NCI-H128 (cell line): ENCODE results near the gene ZMYND8.

Source experiments
- DNase-seq: peaks from one replicate; lab custom pipeline; 2025; ENCODE audit not compliant: unreplicated experiment; lab: John Stamatoyannopoulos, UW

ZMYND8 gene

GRCh38 chr20:47232518-47232917 lies 124.0 kb downstream of the ZMYND8 start:
- DNase-seq = no peak

DNA sequence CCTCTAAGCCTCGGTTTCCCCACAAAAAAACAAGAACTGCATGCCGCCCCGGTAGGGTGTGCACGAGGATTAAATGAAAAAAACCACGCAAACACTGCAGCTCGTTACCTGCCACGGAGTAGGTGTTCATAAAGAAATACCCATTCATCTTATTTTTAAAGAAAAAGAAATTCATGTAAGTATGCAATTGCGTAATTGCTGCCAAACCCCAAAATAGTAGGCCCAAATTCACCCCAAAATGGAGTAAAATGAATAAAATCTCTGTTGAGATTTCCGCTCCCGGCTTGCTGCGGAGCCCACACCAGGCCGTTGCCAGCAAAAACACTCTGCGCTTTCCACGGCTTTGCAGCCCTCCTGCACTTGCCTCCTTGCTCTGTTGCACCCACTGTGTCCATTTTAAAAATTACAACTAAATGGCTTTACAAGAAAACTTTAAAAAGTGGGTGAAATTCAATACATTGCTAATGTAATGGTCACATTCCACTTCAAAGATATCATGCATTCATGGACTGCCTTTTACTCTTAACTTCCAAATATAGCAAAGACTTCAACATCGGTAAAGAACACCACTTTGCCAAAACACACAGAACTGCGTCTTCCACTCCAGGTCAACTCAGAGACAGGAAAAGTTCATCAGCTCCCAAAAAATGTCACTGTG lies 125.0 kb downstream of the ZMYND8 start:
- no peak for DNase-seq

DNA sequence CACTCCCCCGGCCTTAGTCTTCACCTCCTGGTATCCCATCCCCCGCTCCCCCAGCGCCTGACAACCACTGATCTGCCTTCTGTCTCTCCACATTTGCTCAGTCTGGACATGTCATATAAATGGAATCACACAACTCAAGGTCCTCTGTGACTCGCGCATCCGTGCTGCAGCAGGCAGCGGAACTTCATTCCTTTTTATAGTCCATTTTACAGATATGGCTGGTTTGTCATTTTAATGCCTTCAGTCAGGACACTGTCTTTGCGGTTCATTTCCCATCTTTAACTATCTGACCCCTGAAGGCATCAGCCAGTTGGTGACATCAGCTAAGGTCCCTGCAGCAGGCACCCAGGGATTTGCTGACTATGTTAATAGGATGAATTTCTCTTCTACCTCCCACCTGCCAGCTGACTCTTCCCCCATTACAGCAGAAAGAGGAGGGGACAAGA lies 125.7 kb downstream of the ZMYND8 start:
- no peak for DNase-seq

DNA sequence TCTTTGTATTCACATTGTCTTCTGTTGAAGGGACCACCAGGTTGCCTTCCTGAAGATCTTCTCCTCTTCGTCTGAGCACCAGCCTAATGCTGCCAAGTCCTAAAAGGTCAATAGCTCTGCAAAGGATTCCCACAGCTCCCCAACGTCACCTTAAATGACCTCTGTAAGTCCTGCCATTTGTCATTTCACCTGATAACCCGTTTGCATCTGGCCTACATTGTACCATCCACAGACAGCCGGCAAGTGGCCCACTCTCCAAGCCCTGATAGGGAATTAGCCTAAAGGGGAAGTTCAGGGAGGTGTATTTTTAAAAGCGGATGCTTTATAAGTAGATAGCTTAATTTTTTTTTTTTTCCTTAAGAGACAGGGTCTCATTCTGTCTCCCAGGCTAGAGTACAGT lies 127.8 kb downstream of the ZMYND8 start:
- no peak for DNase-seq

DNA sequence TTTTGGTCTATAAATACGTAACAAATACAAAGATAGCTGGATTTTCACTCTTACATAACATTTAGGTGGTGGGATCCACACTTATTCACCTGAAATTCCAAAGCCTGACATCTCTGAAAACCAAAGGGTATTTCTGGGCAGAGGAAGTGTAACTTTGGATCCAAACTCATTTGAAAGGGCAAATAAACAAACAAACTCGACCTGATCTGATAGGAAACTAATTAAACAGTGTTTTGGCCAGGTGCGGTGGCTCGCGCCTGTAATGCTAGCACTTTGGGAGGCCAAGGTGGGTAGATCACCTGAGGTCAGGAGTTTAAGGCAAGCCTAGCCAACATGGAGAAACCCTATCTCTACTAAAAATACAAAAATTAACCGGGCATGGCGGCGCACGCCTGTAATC lies 128.9 kb downstream of the ZMYND8 start:
- no peak for DNase-seq

- DNase-seq = no peak
Observed at GRCh38 chr20:47227119-47227518, 129.4 kb downstream of the ZMYND8 start.

- DNase-seq = no peak
Observed at GRCh38 chr20:47225458-47225857, 131.0 kb downstream of the ZMYND8 start.

- no peak for DNase-seq
Observed at GRCh38 chr20:47224857-47225256, 131.6 kb downstream of the ZMYND8 start.

GRCh38 chr20:47224300-47224791 lies 132.2 kb downstream of the ZMYND8 start:
- no peak for DNase-seq

GRCh38 chr20:47223896-47224295 lies 132.6 kb downstream of the ZMYND8 start:
- no peak for DNase-seq

- DNase-seq = no peak
Observed at GRCh38 chr20:47222468-47223119, 133.9 kb downstream of the ZMYND8 start.

GRCh38 chr20:47221036-47221625 lies 135.4 kb downstream of the ZMYND8 start:
- DNase-seq = no peak

- no peak for DNase-seq
Observed at GRCh38 chr20:47220161-47220582, 136.3 kb downstream of the ZMYND8 start.

- no peak for DNase-seq
Observed at GRCh38 chr20:47217482-47218446, 138.7 kb downstream of the ZMYND8 start.

DNA sequence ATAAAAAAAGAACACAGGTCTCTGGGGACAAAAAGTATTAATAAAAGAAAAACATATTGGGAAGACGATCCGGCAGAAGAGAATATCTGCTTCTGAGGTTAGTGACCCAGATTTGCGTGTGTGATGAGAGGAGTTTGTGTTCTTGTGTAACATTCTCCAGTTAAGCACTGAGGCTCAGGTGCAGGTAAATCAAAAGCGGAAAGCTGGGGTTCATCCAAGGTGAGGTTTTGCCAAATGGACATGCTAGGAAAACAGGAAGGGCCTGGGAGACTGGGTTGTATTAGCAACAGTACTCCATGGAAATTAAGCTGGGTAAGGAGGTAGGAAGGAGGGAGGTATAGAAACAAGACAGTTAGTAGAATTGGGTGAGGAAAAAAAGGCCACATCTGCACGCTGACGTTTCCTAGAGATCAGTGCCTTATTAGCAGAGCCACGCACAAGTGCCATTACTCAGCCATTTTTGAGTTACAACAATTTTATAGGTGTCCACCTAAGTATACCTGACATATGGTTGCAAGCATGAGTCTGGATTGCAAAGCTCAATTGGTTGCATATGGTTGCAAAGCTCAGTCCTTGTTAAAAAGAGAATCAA lies 139.6 kb downstream of the ZMYND8 start:
- no peak for DNase-seq

- DNase-seq = no peak
Observed at GRCh38 chr20:47215653-47216397, 140.7 kb downstream of the ZMYND8 start.

- no peak for DNase-seq
Observed at GRCh38 chr20:47213966-47214365, 142.5 kb downstream of the ZMYND8 start.

DNA sequence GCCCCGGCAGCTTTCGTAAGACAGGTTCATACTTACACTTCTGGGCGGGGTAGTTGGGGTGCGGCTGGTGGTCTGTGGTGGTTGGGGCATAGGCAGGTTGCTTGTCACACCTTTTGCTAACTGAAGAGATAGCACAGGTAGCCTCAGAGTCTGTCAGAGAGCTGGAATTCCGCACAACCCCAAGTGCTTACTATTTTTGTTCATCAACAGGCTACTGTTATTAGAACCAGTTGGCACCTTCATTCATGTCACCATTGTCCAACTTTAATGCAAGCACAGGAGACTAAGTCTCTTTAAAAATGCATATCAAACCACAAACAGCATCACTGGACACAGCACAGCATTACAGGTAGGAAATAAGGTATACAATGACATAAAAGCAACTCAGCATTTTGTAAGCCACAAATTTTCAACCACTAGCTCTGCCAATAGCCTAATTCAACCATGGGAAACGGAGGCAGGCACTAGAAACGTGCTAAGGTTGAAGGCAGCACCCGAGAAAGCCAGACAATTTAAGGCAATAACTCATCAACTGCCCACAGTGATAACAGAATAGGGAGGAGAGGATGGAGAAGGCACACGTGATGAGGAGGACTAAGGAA lies 143.8 kb downstream of the ZMYND8 start:
- no peak for DNase-seq

DNA sequence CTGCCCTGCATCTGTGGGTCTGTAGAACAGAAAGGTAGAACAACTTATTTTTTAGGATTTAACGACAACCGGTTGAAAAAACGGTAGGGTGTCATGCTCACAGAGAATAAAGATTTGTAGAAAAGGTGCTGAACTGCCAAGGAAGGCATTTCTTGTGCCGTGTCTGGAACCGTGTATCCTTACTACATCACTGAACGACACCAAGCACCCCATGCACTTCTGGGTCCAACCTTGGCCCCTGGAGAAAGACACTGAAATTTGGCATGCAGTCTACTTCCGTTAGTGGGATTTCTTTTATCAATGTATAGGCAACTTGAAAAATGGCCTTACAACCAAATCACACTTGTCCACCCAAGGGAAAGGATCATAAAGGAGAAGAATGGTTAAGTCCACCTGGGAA lies 145.5 kb downstream of the ZMYND8 start:
- DNase-seq = no peak

GRCh38 chr20:47210470-47210869 lies 146.0 kb downstream of the ZMYND8 start:
- DNase-seq = no peak
